Activated naive CD4-positive, alpha-beta T cell treated with anti-CD3 and anti-CD28 coated beads, Interleukin-2, amount 50 U/mL, for 24 hours (primary cell): ENCODE measurements around the gene NCOA1.
"Not testable (repeated sequence)": the region's sequence is repeated elsewhere in the genome, so short reads cannot be mapped to it uniquely, and the experiment has no call there.

Experiments
- H3K27ac Mint-ChIP-seq: one replicate; pipeline ENCODE4 v1.8.0; 2021; ENCODE audit warnings: mild to moderate bottlenecking, mixed read lengths
- H3K27me3 Mint-ChIP-seq: one replicate; pipeline ENCODE4 v1.8.0; 2021; ENCODE audit warnings: mixed read lengths
- H3K36me3 Mint-ChIP-seq: one replicate; pipeline ENCODE4 v1.8.0; 2021; ENCODE audit warnings: mixed read lengths
- H3K4me1 Mint-ChIP-seq: one replicate; pipeline ENCODE4 v1.8.0; 2021; ENCODE audit warnings: mixed read lengths
- H3K4me3 Mint-ChIP-seq: one replicate; pipeline ENCODE4 v1.8.0; 2021; ENCODE audit warnings: mild to moderate bottlenecking, mixed read lengths
- H3K9me3 Mint-ChIP-seq: one replicate; pipeline ENCODE4 v1.8.0; 2021; ENCODE audit warnings: mixed read lengths

NCOA1 gene

GRCh38 chr2:24592441-24593100, 101.5 kb downstream of the NCOA1 start:
- Mint-ChIP-seq H3K27ac (no peak overlapping the region), H3K9me3 (no peaks in the 10 kb centered on the region), H3K4me3 (no peak overlapping the region), H3K27me3 (no peaks in the 10 kb centered on the region), H3K36me3 (peaks cover 13% of the 10 kb centered on the region), H3K4me1 (peaks cover 25% of the 10 kb centered on the region)

GRCh38 chr2:24594283-24594682, 103.2 kb downstream of the NCOA1 start:
- Mint-ChIP-seq H3K36me3 (peaks cover 11% of the 10 kb centered on the region), H3K4me1 (peaks cover 23% of the 10 kb centered on the region), H3K27ac (no peak overlapping the region), H3K27me3 (no peaks in the 10 kb centered on the region), H3K4me3 (no peak overlapping the region), H3K9me3 (no peaks in the 10 kb centered on the region)

GRCh38 chr2:24597181-24597870, 106.3 kb downstream of the NCOA1 start:
- no peaks in the 10 kb centered on the region for H3K27me3 Mint-ChIP-seq
- no peaks in the 10 kb centered on the region for H3K9me3 Mint-ChIP-seq
- H3K4me1 Mint-ChIP-seq: peaks cover 18% of the 10 kb centered on the region
- H3K27ac Mint-ChIP-seq: no peak overlapping the region
- no peak overlapping the region for H3K4me3 Mint-ChIP-seq
- peaks cover 10% of the 10 kb centered on the region for H3K36me3 Mint-ChIP-seq

GRCh38 chr2:24600140-24600539, 109.1 kb downstream of the NCOA1 start:
- H3K4me3 Mint-ChIP-seq, H3K27ac Mint-ChIP-seq, H3K27me3 Mint-ChIP-seq, H3K9me3 Mint-ChIP-seq: not testable (repeated sequence)
- Mint-ChIP-seq H3K4me1 (peaks cover 17% of the 10 kb centered on the region), H3K36me3 (peaks cover 13% of the 10 kb centered on the region)

GRCh38 chr2:24611631-24612030, 120.6 kb downstream of the NCOA1 start:
- Mint-ChIP-seq H3K36me3 (peaks cover 26% of the 10 kb centered on the region), H3K9me3 (peaks cover 20% of the 10 kb centered on the region), H3K4me1 (peaks cover 44% of the 10 kb centered on the region), H3K4me3 (no peak overlapping the region), H3K27ac (no peak overlapping the region), H3K27me3 (no peaks in the 10 kb centered on the region)

GRCh38 chr2:24613154-24613814, 122.2 kb downstream of the NCOA1 start:
- no peak overlapping the region for H3K4me3 Mint-ChIP-seq
- peak overlapping the region; percentile 68 for H3K27ac Mint-ChIP-seq

GRCh38 chr2:24616616-24617015, 125.6 kb downstream of the NCOA1 start:
- Mint-ChIP-seq H3K36me3 (peaks cover 15% of the 10 kb centered on the region), H3K4me1 (peaks cover 42% of the 10 kb centered on the region)

More at GRCh38 chr2:24613154-24613814, 122.2 kb downstream of the NCOA1 start:
- Mint-ChIP-seq H3K36me3 (peaks cover 25% of the 10 kb centered on the region), H3K4me1 (peaks cover 41% of the 10 kb centered on the region), H3K27me3 (no peaks in the 10 kb centered on the region), H3K9me3 (peaks cover 20% of the 10 kb centered on the region)

GRCh38 chr2:24617424-24617823, 126.4 kb downstream of the NCOA1 start:
- Mint-ChIP-seq H3K27me3 (no peaks in the 10 kb centered on the region), H3K4me3 (no peak overlapping the region), H3K27ac (no peak overlapping the region), H3K4me1 (peaks cover 44% of the 10 kb centered on the region), H3K36me3 (peaks cover 8% of the 10 kb centered on the region), H3K9me3 (peaks cover 8% of the 10 kb centered on the region)

More at GRCh38 chr2:24616616-24617015, 125.6 kb downstream of the NCOA1 start:
- Mint-ChIP-seq H3K4me3 (no peak overlapping the region), H3K27me3 (no peaks in the 10 kb centered on the region), H3K9me3 (peaks cover 13% of the 10 kb centered on the region), H3K27ac (no peak overlapping the region)

GRCh38 chr2:24618144-24618543, 127.1 kb downstream of the NCOA1 start:
- peaks cover 44% of the 10 kb centered on the region for H3K4me1 Mint-ChIP-seq
- no peak overlapping the region for H3K27ac Mint-ChIP-seq
- H3K4me3 Mint-ChIP-seq: no peak overlapping the region
- no peaks in the 10 kb centered on the region for H3K27me3 Mint-ChIP-seq
- peaks cover 6% of the 10 kb centered on the region for H3K36me3 Mint-ChIP-seq
- H3K9me3 Mint-ChIP-seq: peaks cover 6% of the 10 kb centered on the region

- no peaks in the 10 kb centered on the region for H3K27me3 Mint-ChIP-seq
- no peak overlapping the region for H3K4me3 Mint-ChIP-seq
- H3K36me3 Mint-ChIP-seq: peaks cover 4% of the 10 kb centered on the region
- peaks cover 45% of the 10 kb centered on the region for H3K4me1 Mint-ChIP-seq
- no peak overlapping the region for H3K27ac Mint-ChIP-seq
- H3K9me3 Mint-ChIP-seq: peaks cover 6% of the 10 kb centered on the region
Observed at GRCh38 chr2:24618680-24619079, 127.6 kb downstream of the NCOA1 start.

GRCh38 chr2:24620936-24621335, 129.9 kb downstream of the NCOA1 start:
- Mint-ChIP-seq H3K36me3 (peaks cover 9% of the 10 kb centered on the region), H3K9me3 (peaks cover 6% of the 10 kb centered on the region), H3K4me1 (peaks cover 50% of the 10 kb centered on the region), H3K27me3 (no peaks in the 10 kb centered on the region), H3K4me3 (no peak overlapping the region), H3K27ac (no peak overlapping the region)

GRCh38 chr2:24621779-24622538, 130.9 kb downstream of the NCOA1 start:
- H3K4me1 Mint-ChIP-seq: peaks cover 56% of the 10 kb centered on the region
- H3K27ac Mint-ChIP-seq: no peak overlapping the region
- H3K36me3 Mint-ChIP-seq: peaks cover 9% of the 10 kb centered on the region
- H3K4me3 Mint-ChIP-seq: no peak overlapping the region
- no peaks in the 10 kb centered on the region for H3K27me3 Mint-ChIP-seq
- H3K9me3 Mint-ChIP-seq: peaks cover 6% of the 10 kb centered on the region

- Mint-ChIP-seq H3K9me3 (peaks cover 6% of the 10 kb centered on the region), H3K36me3 (peaks cover 7% of the 10 kb centered on the region), H3K4me3 (no peak overlapping the region), H3K4me1 (peaks cover 58% of the 10 kb centered on the region), H3K27me3 (no peaks in the 10 kb centered on the region), H3K27ac (no peak overlapping the region)
Observed at GRCh38 chr2:24623535-24623934, 132.5 kb downstream of the NCOA1 start.

GRCh38 chr2:24625728-24626127, 134.7 kb downstream of the NCOA1 start:
- Mint-ChIP-seq H3K27me3 (no peaks in the 10 kb centered on the region), H3K27ac (no peak overlapping the region), H3K36me3 (peaks cover 7% of the 10 kb centered on the region), H3K4me1 (peaks cover 54% of the 10 kb centered on the region), H3K9me3 (peaks cover 6% of the 10 kb centered on the region), H3K4me3 (no peak overlapping the region)

- peaks cover 7% of the 10 kb centered on the region for H3K36me3 Mint-ChIP-seq
- peaks cover 51% of the 10 kb centered on the region for H3K4me1 Mint-ChIP-seq
- no peak overlapping the region for H3K4me3 Mint-ChIP-seq
Observed at GRCh38 chr2:24626131-24626530, 135.1 kb downstream of the NCOA1 start.

More at GRCh38 chr2:24626131-24626530, 135.1 kb downstream of the NCOA1 start:
- no peaks in the 10 kb centered on the region for H3K27me3 Mint-ChIP-seq
- peaks cover 6% of the 10 kb centered on the region for H3K9me3 Mint-ChIP-seq
- no peak overlapping the region for H3K27ac Mint-ChIP-seq
